Measurements from ENCODE around the gene MYCT1.

MYCT1 gene

DNA sequence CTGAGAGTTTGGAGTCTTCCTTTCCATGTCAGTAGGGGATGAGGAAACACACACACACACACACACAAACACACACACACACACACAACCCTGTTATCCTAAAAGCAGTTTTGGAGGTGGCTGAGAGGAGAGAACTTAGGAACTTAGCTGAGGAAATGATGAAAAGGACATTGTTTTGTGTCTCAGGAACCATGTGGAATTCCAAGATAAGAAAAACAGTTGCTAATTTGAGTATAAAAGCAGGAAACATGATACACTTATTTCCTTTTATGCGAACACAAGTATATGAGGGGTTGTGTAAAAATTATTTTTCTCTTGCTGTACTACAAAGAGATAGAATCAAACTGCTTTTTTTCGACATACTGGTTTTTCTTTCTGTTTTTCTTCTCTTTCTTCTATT lies at the start of gene MYCT1:
TSS of gene MYCT1 (plus strand) at position 264 of the 400 bp plus-strand sequence. CDS start at position 270, 6 bp downstream.
- Mint-ChIP-seq H3K4me1 (no peaks in the 10 kb centered on the region), H3K9me3 (no peaks in the 10 kb centered on the region), H3K27ac (no peak within 1 kb of the TSS), H3K27me3 (ENCODE audit: low read depth, poor library complexity) (peaks cover 3% of the 10 kb centered on the region), H3K36me3 (ENCODE audit: low read depth) (no peaks in the 10 kb centered on the region), H3K4me3 (no peak within 1 kb of the TSS)
- TF ChIP-seq, protein P1, sequence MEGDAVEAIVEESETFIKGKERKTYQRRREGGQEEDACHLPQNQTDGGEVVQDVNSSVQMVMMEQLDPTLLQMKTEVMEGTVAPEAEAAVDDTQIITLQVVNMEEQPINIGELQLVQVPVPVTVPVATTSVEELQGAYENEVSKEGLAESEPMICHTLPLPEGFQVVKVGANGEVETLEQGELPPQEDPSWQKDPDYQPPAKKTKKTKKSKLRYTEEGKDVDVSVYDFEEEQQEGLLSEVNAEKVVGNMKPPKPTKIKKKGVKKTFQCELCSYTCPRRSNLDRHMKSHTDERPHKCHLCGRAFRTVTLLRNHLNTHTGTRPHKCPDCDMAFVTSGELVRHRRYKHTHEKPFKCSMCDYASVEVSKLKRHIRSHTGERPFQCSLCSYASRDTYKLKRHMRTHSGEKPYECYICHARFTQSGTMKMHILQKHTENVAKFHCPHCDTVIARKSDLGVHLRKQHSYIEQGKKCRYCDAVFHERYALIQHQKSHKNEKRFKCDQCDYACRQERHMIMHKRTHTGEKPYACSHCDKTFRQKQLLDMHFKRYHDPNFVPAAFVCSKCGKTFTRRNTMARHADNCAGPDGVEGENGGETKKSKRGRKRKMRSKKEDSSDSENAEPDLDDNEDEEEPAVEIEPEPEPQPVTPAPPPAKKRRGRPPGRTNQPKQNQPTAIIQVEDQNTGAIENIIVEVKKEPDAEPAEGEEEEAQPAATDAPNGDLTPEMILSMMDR (IDR thresholded peaks at IDR 0.05): no peak
- DNase-seq: no peak

- TF ChIP-seq, protein P1 (IDR thresholded peaks at IDR 0.05): no peak
These were observed 49.6 kb upstream of the MYCT1 start for GRCh38 chr6:152648105-152648504.

GRCh38 chr6:152651986-152652385 lies 45.7 kb upstream of the MYCT1 start:
- DNase-seq: no peak
- Mint-ChIP-seq H3K27ac (no peak overlapping the region), H3K4me3 (no peak overlapping the region), H3K27me3 (ENCODE audit: low read depth, poor library complexity) (peaks cover 3% of the 10 kb centered on the region), H3K9me3 (no peaks in the 10 kb centered on the region), H3K36me3 (ENCODE audit: low read depth) (no peaks in the 10 kb centered on the region), H3K4me1 (no peaks in the 10 kb centered on the region)
- TF ChIP-seq, protein P1 (IDR thresholded peaks at IDR 0.05): no peak

More at GRCh38 chr6:152648105-152648504, 49.6 kb upstream of the MYCT1 start:
- no peak for DNase-seq
- H3K36me3 Mint-ChIP-seq (ENCODE audit: low read depth): no peaks in the 10 kb centered on the region
- no peak overlapping the region for H3K4me3 Mint-ChIP-seq
- H3K4me1 Mint-ChIP-seq: no peaks in the 10 kb centered on the region
- no peaks in the 10 kb centered on the region for H3K9me3 Mint-ChIP-seq
- no peak overlapping the region for H3K27ac Mint-ChIP-seq
- H3K27me3 Mint-ChIP-seq (ENCODE audit: low read depth, poor library complexity): peaks cover 17% of the 10 kb centered on the region

GRCh38 chr6:152661776-152662175 lies 35.9 kb upstream of the MYCT1 start:
- TF ChIP-seq, protein P1 (IDR thresholded peaks at IDR 0.05): no peak
- Mint-ChIP-seq H3K36me3 (ENCODE audit: low read depth) (no peaks in the 10 kb centered on the region), H3K27me3 (ENCODE audit: low read depth, poor library complexity) (peaks cover 7% of the 10 kb centered on the region), H3K4me3 (no peak overlapping the region), H3K4me1 (no peaks in the 10 kb centered on the region), H3K27ac (no peak overlapping the region), H3K9me3 (no peaks in the 10 kb centered on the region)
- no peak for DNase-seq

- Mint-ChIP-seq H3K9me3 (no peaks in the 10 kb centered on the region), H3K4me3 (no peak overlapping the region), H3K36me3 (ENCODE audit: low read depth) (no peaks in the 10 kb centered on the region), H3K27ac (no peak overlapping the region), H3K4me1 (no peaks in the 10 kb centered on the region), H3K27me3 (ENCODE audit: low read depth, poor library complexity) (peaks cover 8% of the 10 kb centered on the region)
- TF ChIP-seq, protein P1 (IDR thresholded peaks at IDR 0.05): peak; percentile 14
- DNase-seq: no peak
These were observed 27.8 kb upstream of the MYCT1 start for GRCh38 chr6:152669895-152670294.

DNA sequence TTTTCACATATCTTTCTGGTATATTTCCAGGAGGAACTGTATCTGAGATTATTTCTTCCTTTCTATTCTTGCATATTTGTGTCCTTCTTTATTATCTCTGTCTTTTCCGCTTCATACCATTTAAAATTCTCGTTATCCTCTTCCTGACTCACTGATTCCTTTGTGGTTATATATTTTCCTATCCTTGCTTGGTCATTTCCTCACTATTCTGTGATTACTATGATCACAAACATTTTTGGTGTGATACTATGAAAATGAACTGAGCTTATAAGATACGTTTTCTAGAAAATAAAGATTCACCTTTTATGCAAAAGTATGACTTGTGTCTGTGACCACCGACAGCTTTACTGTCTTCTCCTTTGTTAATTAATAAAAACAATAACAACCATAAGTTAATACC lies 26.5 kb upstream of the MYCT1 start:
- Mint-ChIP-seq H3K36me3 (ENCODE audit: low read depth) (no peaks in the 10 kb centered on the region), H3K9me3 (no peaks in the 10 kb centered on the region), H3K27ac (no peak overlapping the region), H3K27me3 (ENCODE audit: low read depth, poor library complexity) (peaks cover 10% of the 10 kb centered on the region), H3K4me1 (no peaks in the 10 kb centered on the region), H3K4me3 (no peak overlapping the region)
- DNase-seq: no peak
- TF ChIP-seq, protein P1 (IDR thresholded peaks at IDR 0.05): no peak
